ENCODE measurements around the gene NUTM2D. TPM values are rescaled to one million over a fixed set of nuclear protein-coding genes. Genes with fewer than 3 reads are reported as not detected.
"Not testable (repeated sequence)": the region's sequence is repeated elsewhere in the genome, so short reads cannot be mapped to it uniquely, and the experiment has no call there.

The NUTM2D gene
- total RNA-seq, 1 donor from 2014 or later = 2.2 TPM

GRCh38 chr10:87385762-87386360 is 28.3 kb downstream of the NUTM2D start:
- intact Hi-C loops (cut with micrococcal nuclease); H3K4me1 Mint-ChIP-seq (ENCODE audit: low read depth); DNase-seq (ENCODE audit: low spot score); H3K4me3 Mint-ChIP-seq; H3K9me3 Mint-ChIP-seq; H3K27ac Mint-ChIP-seq; H3K27me3 Mint-ChIP-seq (ENCODE audit: insufficient read depth); H3K36me3 Mint-ChIP-seq (ENCODE audit: low read depth): not testable (repeated sequence)

- H3K27ac Mint-ChIP-seq; H3K4me3 Mint-ChIP-seq; intact Hi-C loops (cut with micrococcal nuclease); H3K36me3 Mint-ChIP-seq (ENCODE audit: low read depth); H3K27me3 Mint-ChIP-seq (ENCODE audit: insufficient read depth); H3K4me1 Mint-ChIP-seq (ENCODE audit: low read depth); H3K9me3 Mint-ChIP-seq; DNase-seq (ENCODE audit: low spot score): not testable (repeated sequence)
Measured at GRCh38 chr10:87391360-87391759, 33.8 kb downstream of the NUTM2D start.

- H3K27ac Mint-ChIP-seq; H3K4me1 Mint-ChIP-seq (ENCODE audit: low read depth); intact Hi-C loops (cut with micrococcal nuclease); DNase-seq (ENCODE audit: low spot score); H3K4me3 Mint-ChIP-seq; H3K27me3 Mint-ChIP-seq (ENCODE audit: insufficient read depth); H3K36me3 Mint-ChIP-seq (ENCODE audit: low read depth); H3K9me3 Mint-ChIP-seq: not testable (repeated sequence)
Measured at GRCh38 chr10:87396206-87396605, 38.7 kb downstream of the NUTM2D start.

GRCh38 chr10:87398436-87398835 is 40.9 kb downstream of the NUTM2D start:
- intact Hi-C loops (cut with micrococcal nuclease); H3K4me1 Mint-ChIP-seq (ENCODE audit: low read depth); DNase-seq (ENCODE audit: low spot score); H3K9me3 Mint-ChIP-seq; H3K36me3 Mint-ChIP-seq (ENCODE audit: low read depth); H3K27ac Mint-ChIP-seq; H3K27me3 Mint-ChIP-seq (ENCODE audit: insufficient read depth); H3K4me3 Mint-ChIP-seq: not testable (repeated sequence)

GRCh38 chr10:87407516-87408467 is 50.2 kb downstream of the NUTM2D start:
- H3K36me3 Mint-ChIP-seq (ENCODE audit: low read depth); H3K4me3 Mint-ChIP-seq; H3K4me1 Mint-ChIP-seq (ENCODE audit: low read depth); H3K27ac Mint-ChIP-seq; DNase-seq (ENCODE audit: low spot score); intact Hi-C loops (cut with micrococcal nuclease); H3K9me3 Mint-ChIP-seq: not testable (repeated sequence)
- H3K27me3 Mint-ChIP-seq (ENCODE audit: insufficient read depth) = peaks cover 37% of the 10 kb centered on the region

- intact Hi-C loops (cut with micrococcal nuclease); DNase-seq (ENCODE audit: low spot score); H3K4me1 Mint-ChIP-seq (ENCODE audit: low read depth); H3K4me3 Mint-ChIP-seq; H3K27ac Mint-ChIP-seq; H3K9me3 Mint-ChIP-seq; H3K36me3 Mint-ChIP-seq (ENCODE audit: low read depth): not testable (repeated sequence)
- peaks cover 34% of the 10 kb centered on the region for H3K27me3 Mint-ChIP-seq (ENCODE audit: insufficient read depth)
Measured at GRCh38 chr10:87413921-87414320, 56.4 kb downstream of the NUTM2D start.

Other genes starting within 250 kb of the NUTM2D start
- gene NUTM2A, start 132.3 kb upstream of the NUTM2D start, total RNA-seq = 0.31 TPM in 1 of 2 replicates, not detected in the other
- gene MINPP1, start 147.1 kb downstream of the NUTM2D start, total RNA-seq = 12.3 and 13.8 TPM in 2 replicates

Data from activated T-helper 1 cell treated with anti-CD3 and anti-CD28 coated beads, Interleukin-12 subunit alpha, Interleukin-12 subunit beta, Interleukin-2, Interleukin-4 antibody, amounts not matched to agents 30 ng/mL and 10 ng/mL and 1 ng/mL, durations not matched to agents 14 hours and 24 hours and 36 hours (primary cell).